Gastroesophageal sphincter (tissue), 3 donors: ENCODE measurements around the gene ZBTB20.

Source experiments
- CTCF ChIP-seq, 4 experiments: fragments of 200-600 bp in 2 of 4; fragments of 450-650 bp in 2 of 4; sonication (generic) in 1 of 4; IDR thresholded peaks; one replicate each; pipeline ENCODE4 v1.5.1; 2017 to 2019; ENCODE audit warnings: antibody characterized with exemption in 4 of 4, mild to moderate bottlenecking in 2 of 4, moderate library complexity in 2 of 4
- POLR2A ChIP-seq, 2 donors: fragments of 450-650 bp; IDR thresholded peaks; one replicate each; pipeline ENCODE4 v1.6.1; 2017; ENCODE audit warnings: antibody characterized with exemption in 2 of 2, mild to moderate bottlenecking in 2 of 2, moderate library complexity in 1 of 2

- TF ChIP-seq CTCF (IDR thresholded peaks at IDR 0.05) = no peak
- no peak for TF ChIP-seq POLR2A (IDR thresholded peaks at IDR 0.05)
These were observed 47.4 kb upstream of the ZBTB20 start for GRCh38 chr3:115194476-115194875.
